Subcutaneous adipose tissue (tissue), 4 donors: ENCODE data around the gene DBN1. TPM values are rescaled to one million over a fixed set of nuclear protein-coding genes. Genes with fewer than 3 reads are reported as not detected.

Source experiments
- CTCF ChIP-seq: fragments of 450-650 bp; IDR thresholded peaks from one replicate; pipeline ENCODE4 v1.5.1; 2016; ENCODE audit warnings: low read depth, mild to moderate bottlenecking, control low read depth, antibody characterized with exemption, moderate library complexity
- total RNA-seq, 4 donors: library from RNA; depleted of rRNA; stranded (reverse); fragments of >200 nt; gene quantifications; one replicate each; pipeline ENCODE4 v1.1.0, GENCODE V29; 2016

DBN1 gene
- total RNA-seq, 4 donors from 2014 or later = 25.2 to 50.9 (median 37.6) TPM

- TF ChIP-seq CTCF = no peak
Observed at GRCh38 chr5:177457852-177458681, 15.4 kb downstream of the DBN1 start.

- TF ChIP-seq CTCF = no peak
Observed at GRCh38 chr5:177456976-177457851, 16.2 kb downstream of the DBN1 start.

- TF ChIP-seq CTCF = no peak
Observed at GRCh38 chr5:177456591-177456964, 16.9 kb downstream of the DBN1 start.

- no peak for TF ChIP-seq CTCF
Observed at GRCh38 chr5:177455661-177456590, 17.5 kb downstream of the DBN1 start.

GRCh38 chr5:177455036-177455660, 18.3 kb downstream of the DBN1 start:
- TF ChIP-seq CTCF = no peak

- no peak for TF ChIP-seq CTCF
Observed at GRCh38 chr5:177454397-177455035, 18.9 kb downstream of the DBN1 start.
